OCI-LY7 (cell line): Measurements from ENCODE around the gene XYLT1. TPM values are rescaled to one million over a fixed set of nuclear protein-coding genes. Genes with fewer than 3 reads are reported as not detected.

Source experiments
- BruUV-seq: library from RNA; stranded (reverse); fragments of 400-500 nt; replicated peaks from 2 replicates; lab custom pipeline; 2021; lab: Mats Ljungman, UMichigan
- CTCF ChIA-PET: fragments of 300-600 bp; sonication (Branson Sonifier 250); formaldehyde crosslinking; loops from one replicate; lab custom pipeline; 2022; ENCODE audit warnings: antibody characterized with exemption; ENCODE audit not compliant: unreplicated experiment; lab: Charles Lee
- POLR2A ChIA-PET: fragments of 300-600 bp; sonication (Branson Sonifier 250); formaldehyde crosslinking; loops from one replicate; lab custom pipeline; 2022; ENCODE audit warnings: antibody characterized with exemption; lab: Charles Lee
- DNase-seq: peaks from one replicate; pipeline ENCODE4 v3.0.0-alpha.2; 2015; ENCODE audit warnings: low spot score
- H2AFZ ChIP-seq: fragments of 200-600 bp; sonication (generic), shearing (Covaris generic); 2 replicates; pipeline ENCODE4 v1.6.1; 2014; ENCODE audit warnings: mild to moderate bottlenecking, antibody characterized with exemption, low read length, moderate library complexity
- H3K27ac ChIP-seq: fragments of 200-600 bp; sonication (generic); 2 replicates; pipeline ENCODE4 v1.5.1; 2014; ENCODE audit warnings: mixed run types, low read depth, mild to moderate bottlenecking, moderate library complexity, low read length, inconsistent platforms; ENCODE audit not compliant: poor library complexity, severe bottlenecking
- H3K36me3 ChIP-seq: fragments of 200-600 bp; sonication (generic); 2 replicates; pipeline ENCODE4 v1.6.1; 2014; ENCODE audit warnings: mild to moderate bottlenecking, antibody characterized with exemption, low read length, moderate library complexity, mixed read lengths; ENCODE audit not compliant: insufficient read depth
- H3K4me1 ChIP-seq: fragments of 200-600 bp; sonication (generic); 2 replicates; pipeline ENCODE4 v1.5.1; 2014; ENCODE audit warnings: mild to moderate bottlenecking, low read length; ENCODE audit not compliant: insufficient read depth, poor library complexity, severe bottlenecking
- H3K4me2 ChIP-seq: fragments of 200-600 bp; sonication (generic); 2 replicates; pipeline ENCODE4 v1.6.1; 2014; ENCODE audit warnings: mild to moderate bottlenecking, low read length
- H3K4me3 ChIP-seq: fragments of 200-600 bp; sonication (generic); 2 replicates; pipeline ENCODE4 v1.5.1; 2014; ENCODE audit warnings: mild to moderate bottlenecking, low read depth, low read length; ENCODE audit not compliant: poor library complexity, severe bottlenecking
- H3K79me2 ChIP-seq: fragments of 200-600 bp; sonication (generic); 2 replicates; pipeline ENCODE4 v1.6.1; 2016; ENCODE audit warnings: low read depth, mild to moderate bottlenecking, low read length, moderate library complexity, mixed read lengths; ENCODE audit not compliant: insufficient read depth
- H3K9me2 ChIP-seq: fragments of 200-600 bp; sonication (generic); 2 replicates; pipeline ENCODE4 v1.6.1; 2016; ENCODE audit warnings: mild to moderate bottlenecking, low read length, mixed read lengths; ENCODE audit not compliant: insufficient read depth
- H3K9me3 ChIP-seq: fragments of 200-600 bp; sonication (generic); 2 replicates; pipeline ENCODE4 v1.6.1; 2014; ENCODE audit warnings: mild to moderate bottlenecking, mixed run types, low read length, mixed read lengths
- H4K20me1 ChIP-seq: fragments of 200-600 bp; sonication (generic); 2 replicates; pipeline ENCODE4 v1.6.1; 2014; ENCODE audit warnings: mild to moderate bottlenecking, antibody characterized with exemption, low read length, moderate library complexity, mixed read lengths; ENCODE audit not compliant: insufficient read depth
- EZH2phosphoT487 ChIP-seq: fragments of 200-600 bp; sonication (generic); IDR thresholded peaks from 2 replicates; pipeline ENCODE4 v1.6.1; 2018; ENCODE audit warnings: low read depth, borderline replicate concordance, mild to moderate bottlenecking, mixed run types, antibody characterized with exemption, low read length, moderate library complexity, mixed read lengths
- intact Hi-C: fragments of 100-400 bp; cut with micrococcal nuclease; formaldehyde crosslinking; loops from one replicate; pipeline ENCODE4 v1.10.0; 2022; ENCODE audit not compliant: unreplicated experiment
- small RNA-seq: library from RNA; depleted of rRNA; stranded (forward); fragments of <200 nt; gene quantifications from one replicate; pipeline ENCODE3, GENCODE V24; 2014
- total RNA-seq, 2 experiments: library from RNA; depleted of rRNA in 1 of 2; stranded (reverse); fragments of >200 nt in 1 of 2; shearing (Covaris generic) in 1 of 2; gene quantifications; 2 replicates each; pipeline ENCODE4 v1.2.3, GENCODE V29; 2014 to 2022
- TF ChIP-seq, protein P1 (sequence below): fragments of 200-600 bp; sonication (generic); conservative IDR thresholded peaks from 2 replicates; pipeline ENCODE4 v1.5.1; 2014; ENCODE audit warnings: mild to moderate bottlenecking, antibody characterized with exemption, low read length, moderate library complexity, mixed read lengths

Gene XYLT1
- total RNA-seq, 2 experiments from 2014 or later = 36.3 to 50.0 TPM

GRCh38 chr16:17053536-17054160, 417.1 kb downstream of the XYLT1 start:
- TF ChIP-seq, protein P1, sequence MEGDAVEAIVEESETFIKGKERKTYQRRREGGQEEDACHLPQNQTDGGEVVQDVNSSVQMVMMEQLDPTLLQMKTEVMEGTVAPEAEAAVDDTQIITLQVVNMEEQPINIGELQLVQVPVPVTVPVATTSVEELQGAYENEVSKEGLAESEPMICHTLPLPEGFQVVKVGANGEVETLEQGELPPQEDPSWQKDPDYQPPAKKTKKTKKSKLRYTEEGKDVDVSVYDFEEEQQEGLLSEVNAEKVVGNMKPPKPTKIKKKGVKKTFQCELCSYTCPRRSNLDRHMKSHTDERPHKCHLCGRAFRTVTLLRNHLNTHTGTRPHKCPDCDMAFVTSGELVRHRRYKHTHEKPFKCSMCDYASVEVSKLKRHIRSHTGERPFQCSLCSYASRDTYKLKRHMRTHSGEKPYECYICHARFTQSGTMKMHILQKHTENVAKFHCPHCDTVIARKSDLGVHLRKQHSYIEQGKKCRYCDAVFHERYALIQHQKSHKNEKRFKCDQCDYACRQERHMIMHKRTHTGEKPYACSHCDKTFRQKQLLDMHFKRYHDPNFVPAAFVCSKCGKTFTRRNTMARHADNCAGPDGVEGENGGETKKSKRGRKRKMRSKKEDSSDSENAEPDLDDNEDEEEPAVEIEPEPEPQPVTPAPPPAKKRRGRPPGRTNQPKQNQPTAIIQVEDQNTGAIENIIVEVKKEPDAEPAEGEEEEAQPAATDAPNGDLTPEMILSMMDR = peak; percentile 63
- TF ChIP-seq EZH2phosphoT487 = no peak
- ChIA-PET CTCF (no interaction called here), POLR2A (interaction anchor here (0.6 kb wide), 1 partner anchor 32 kb away, joined by 3 read pairs; no protein-coding TSS in a partner anchor)
- H3K9me3 ChIP-seq = 0 out of 2 replicates have a peak, but pooled peaks cover 7% of the 10 kb centered on the region
- no peaks in the 10 kb centered on the region for H3K36me3 ChIP-seq
- H3K4me1 ChIP-seq = no peaks in the 10 kb centered on the region
- intact Hi-C loops = no loop called here
- no peaks in the 10 kb centered on the region for H3K9me2 ChIP-seq
- no peak overlapping the region for H3K4me2 ChIP-seq
- no TSS peak for BruUV-seq
- no peak overlapping the region for H3K27ac ChIP-seq
- H3K4me3 ChIP-seq = no peak overlapping the region
- peak; percentile 18 for DNase-seq
- no peaks in the 10 kb centered on the region for H4K20me1 ChIP-seq
- no peaks in the 10 kb centered on the region for H3K79me2 ChIP-seq
- H2AFZ ChIP-seq = no peak overlapping the region

Small RNA genes within 50 kb of the gene (small RNA-seq; reads per million reads assigned to genes)
- not detected for gene AC109446.1
